ENCODE measurements around the gene ST6GALNAC6. TPM values are rescaled to one million over a fixed set of nuclear protein-coding genes. Genes with fewer than 3 reads are reported as not detected.

ST6GALNAC6 gene
- total and polyA plus RNA-seq, 2 of the 8 experiments (the other 6 are each of a cell fraction or from before 2014, with no cell fraction given): 43.7 to 64.4 TPM

GRCh38 chr9:127854960-127855359 is 44.4 kb downstream of the ST6GALNAC6 start (continued):
- TF ChIP-seq USF2 (IDR thresholded peaks at IDR 0.05; ENCODE audit: low read length) (no peak), PHF8 (conservative IDR thresholded peaks at IDR 0.05; ENCODE audit: low read depth, low read length) (no peak), YY1 (IDR thresholded peaks at IDR 0.05; ENCODE audit: low read depth, low read length) (no peak), GABPA (IDR thresholded peaks at IDR 0.05; ENCODE audit: borderline replicate concordance, insufficient read depth, low read length) (no peak), RBBP5 (IDR thresholded peaks at IDR 0.05; ENCODE audit: borderline replicate concordance, low read depth, low read length) (no peak)
